K562 (cell line): ENCODE results near the gene TRIM47. TPM values are rescaled to one million over a fixed set of nuclear protein-coding genes. Genes with fewer than 3 reads are reported as not detected.

ENCODE experiments used
- ARNT ChIP-seq, 2 experiments: fragments of 450-650 bp; IDR thresholded peaks; 2 replicates each; pipeline ENCODE4 v1.6.1; 2016; ENCODE audit warnings: mild to moderate bottlenecking in 1 of 2
- CTCFL ChIP-seq: IDR thresholded peaks from 2 replicates; pipeline ENCODE4 v1.6.1; 2011; ENCODE audit warnings: borderline replicate concordance, low read depth, mild to moderate bottlenecking, moderate library complexity, low read length; ENCODE audit not compliant: insufficient read depth, poor library complexity, severe bottlenecking
- ESRRB ChIP-seq: fragments of 250-450 bp; sonication (Bioruptor Pico); IDR thresholded peaks from 2 replicates; pipeline ENCODE4 v1.5.0; 2020; ENCODE audit warnings: mild to moderate bottlenecking, moderate library complexity, borderline replicate concordance
- HDGF ChIP-seq: fragments of 450-650 bp; IDR thresholded peaks from 2 replicates; pipeline ENCODE4 v1.6.1; 2016
- HES1 ChIP-seq: fragments of 450-650 bp; IDR thresholded peaks from 2 replicates; pipeline ENCODE4 v1.6.1; 2016; ENCODE audit warnings: low read depth, mild to moderate bottlenecking, moderate library complexity
- ILF3 ChIP-seq: fragments of 450-650 bp; IDR thresholded peaks from 2 replicates; pipeline ENCODE4 v1.6.1; 2018; ENCODE audit warnings: antibody characterized with exemption, mild to moderate bottlenecking, moderate library complexity, borderline replicate concordance
- KDM2B ChIP-seq: fragments of 250-450 bp; sonication (Bioruptor Pico); IDR thresholded peaks from 2 replicates; pipeline ENCODE4 v1.8.0; 2021; ENCODE audit warnings: mild to moderate bottlenecking, moderate library complexity
- MED1 ChIP-seq: sonication (generic); formaldehyde crosslinking; IDR thresholded peaks from 2 replicates; pipeline ENCODE4 v1.8.1; 2023; ENCODE audit warnings: missing genetic modification reagents, borderline replicate concordance
- NEUROD1 ChIP-seq: fragments of 150-350 bp; IDR thresholded peaks from 2 replicates; pipeline ENCODE4 v1.6.1; 2014; ENCODE audit warnings: borderline replicate concordance, low read length, low read depth; ENCODE audit not compliant: partially characterized antibody
- NR2F6 ChIP-seq: fragments of 450-650 bp; formaldehyde crosslinking; IDR thresholded peaks from 2 replicates; pipeline ENCODE4 v1.4.0; 2020; ENCODE audit warnings: mild to moderate bottlenecking
- THRB ChIP-seq: fragments of 450-650 bp; formaldehyde crosslinking; conservative IDR thresholded peaks from 2 replicates; pipeline ENCODE4 v1.4.0; 2022; ENCODE audit warnings: mild to moderate bottlenecking, missing genetic modification characterization
- YBX1 ChIP-seq: fragments of 450-650 bp; IDR thresholded peaks from 2 replicates; pipeline ENCODE4 v1.7.1; 2016; ENCODE audit warnings: mild to moderate bottlenecking
- ZEB2 ChIP-seq: fragments of 450-650 bp; IDR thresholded peaks from 2 replicates; pipeline ENCODE4 v1.6.1; 2016
- ZNF398 ChIP-seq: fragments of 250-450 bp; sonication (Bioruptor Pico); IDR thresholded peaks from 2 replicates; pipeline ENCODE4 v1.8.0; 2021; ENCODE audit warnings: moderate library complexity, mild to moderate bottlenecking, inconsistent platforms
- polyA plus RNA-seq, 8 experiments: library from polyadenylated mRNA; depleted of rRNA in 4 of 8; stranded (reverse) in 5 of 8; unstranded in 3 of 8; fragments of >200 nt; fragmentation: Nextera tagmentation in 2 of 8; fragmentation: Illumina TruSeq in 1 of 8; extraction: Ambion mirVana in 2 of 8; extraction: Trizol in 1 of 8; gene quantifications; 2 replicates each; pipeline versions ENCODE4 v1.2.1 to v1.2.3, GENCODE V29; 2011 to 2014; ENCODE audit warnings: inconsistent platforms in 1 of 8, missing spikeins in 1 of 8
- total RNA-seq, 7 experiments: library from RNA; depleted of rRNA in 6 of 7; stranded (reverse); fragments of >200 nt in 6 of 7; fragmentation: Illumina TruSeq in 2 of 7; extraction: Trizol in 2 of 7; gene quantifications; 2 replicates each; pipeline versions ENCODE4 v1.2.1 to v1.2.3, GENCODE V29; 2011 to 2021; ENCODE audit warnings: low replicate concordance in 1 of 7
- TF ChIP-seq, protein P1 (sequence below): IDR thresholded peaks from 2 replicates; pipeline ENCODE4 v1.6.1; 2014; ENCODE audit warnings: antibody characterized with exemption
- TF ChIP-seq, protein P2 (sequence below): fragments of 250-450 bp; sonication (Bioruptor Pico); IDR thresholded peaks from 2 replicates; pipeline ENCODE4 v1.4.0; 2020; ENCODE audit warnings: borderline replicate concordance
- TF ChIP-seq, protein P3 (sequence below): IDR thresholded peaks from 2 replicates; pipeline ENCODE4 v1.6.1; 2011; ENCODE audit not compliant: insufficient read length; ENCODE audit errors: extremely low read depth

TRIM47 gene
- total and polyA plus RNA-seq, 9 of the 15 experiments (the other 6 are each of a cell fraction or from before 2014, with no cell fraction given) = 0.56 to 6.1 (median 3.2) TPM

DNA sequence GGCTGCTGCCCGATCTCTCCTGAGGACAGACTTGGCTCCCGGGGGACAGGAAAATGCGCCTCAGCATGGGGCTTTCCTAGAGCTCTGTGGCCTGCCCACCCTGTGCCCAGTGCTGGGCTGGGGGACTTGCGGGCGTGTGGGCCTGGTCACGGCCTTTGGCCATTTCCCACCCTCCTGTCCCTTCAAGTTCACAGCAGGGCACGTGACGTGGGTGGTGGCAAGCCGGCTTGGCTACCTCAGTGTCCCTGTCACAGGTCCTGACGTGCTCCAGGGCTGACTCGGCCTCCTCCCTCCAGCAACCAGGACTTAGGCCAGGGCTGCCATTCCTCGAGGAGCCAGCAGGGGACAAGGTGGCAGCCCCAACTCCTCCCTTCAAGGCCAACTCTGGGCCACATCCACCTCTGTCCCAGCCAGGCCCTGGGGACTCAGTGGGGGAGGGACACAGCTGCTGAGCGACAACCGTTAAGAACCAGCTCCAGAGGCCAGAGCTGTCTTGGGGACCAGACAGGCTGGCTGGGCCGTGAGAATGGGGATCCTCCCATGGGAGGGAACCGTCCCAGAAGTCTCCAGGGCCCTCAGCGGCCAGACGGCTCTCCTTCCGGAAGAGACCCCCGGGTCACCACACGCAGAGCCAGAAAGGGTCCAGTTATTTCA is 33.2 kb downstream of the TRIM47 start (continued):
- no peak for TF ChIP-seq KDM2B
- TF ChIP-seq, protein P1, sequence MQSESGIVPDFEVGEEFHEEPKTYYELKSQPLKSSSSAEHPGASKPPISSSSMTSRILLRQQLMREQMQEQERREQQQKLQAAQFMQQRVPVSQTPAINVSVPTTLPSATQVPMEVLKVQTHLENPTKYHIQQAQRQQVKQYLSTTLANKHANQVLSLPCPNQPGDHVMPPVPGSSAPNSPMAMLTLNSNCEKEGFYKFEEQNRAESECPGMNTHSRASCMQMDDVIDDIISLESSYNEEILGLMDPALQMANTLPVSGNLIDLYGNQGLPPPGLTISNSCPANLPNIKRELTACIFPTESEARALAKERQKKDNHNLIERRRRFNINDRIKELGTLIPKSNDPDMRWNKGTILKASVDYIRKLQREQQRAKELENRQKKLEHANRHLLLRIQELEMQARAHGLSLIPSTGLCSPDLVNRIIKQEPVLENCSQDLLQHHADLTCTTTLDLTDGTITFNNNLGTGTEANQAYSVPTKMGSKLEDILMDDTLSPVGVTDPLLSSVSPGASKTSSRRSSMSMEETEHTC = 0 out of 2 replicates have a peak, but pooled peaks have one; percentile 41
- no peak for TF ChIP-seq MED1 (CRISPR knock-in tag)
- TF ChIP-seq HES1 = no peak
- no peak for TF ChIP-seq NR2F6 (CRISPR knock-in tag)
- no peak for TF ChIP-seq YBX1
- TF ChIP-seq, protein P2, sequence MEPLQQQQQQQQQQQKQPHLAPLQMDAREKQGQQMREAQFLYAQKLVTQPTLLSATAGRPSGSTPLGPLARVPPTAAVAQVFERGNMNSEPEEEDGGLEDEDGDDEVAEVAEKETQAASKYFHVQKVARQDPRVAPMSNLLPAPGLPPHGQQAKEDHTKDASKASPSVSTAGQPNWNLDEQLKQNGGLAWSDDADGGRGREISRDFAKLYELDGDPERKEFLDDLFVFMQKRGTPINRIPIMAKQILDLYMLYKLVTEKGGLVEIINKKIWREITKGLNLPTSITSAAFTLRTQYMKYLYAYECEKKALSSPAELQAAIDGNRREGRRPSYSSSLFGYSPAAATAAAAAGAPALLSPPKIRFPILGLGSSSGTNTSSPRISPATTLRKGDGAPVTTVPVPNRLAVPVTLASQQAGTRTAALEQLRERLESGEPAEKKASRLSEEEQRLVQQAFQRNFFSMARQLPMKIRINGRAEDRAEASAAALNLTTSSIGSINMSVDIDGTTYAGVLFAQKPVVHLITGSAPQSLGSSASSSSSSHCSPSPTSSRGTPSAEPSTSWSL = no peak
- peak; percentile 82; the same call in 1 of the 2 replicates for TF ChIP-seq HDGF
- TF ChIP-seq ESRRB (CRISPR knock-in tag) = no peak
- TF ChIP-seq THRB (CRISPR knock-in tag) = peak; percentile 31; the same call in 1 of the 2 replicates
- peak; percentile 28 for TF ChIP-seq NEUROD1
- TF ChIP-seq ZNF398 (CRISPR knock-in tag) = no peak
- TF ChIP-seq CTCFL = peak; percentile 32
- TF ChIP-seq, protein P3, sequence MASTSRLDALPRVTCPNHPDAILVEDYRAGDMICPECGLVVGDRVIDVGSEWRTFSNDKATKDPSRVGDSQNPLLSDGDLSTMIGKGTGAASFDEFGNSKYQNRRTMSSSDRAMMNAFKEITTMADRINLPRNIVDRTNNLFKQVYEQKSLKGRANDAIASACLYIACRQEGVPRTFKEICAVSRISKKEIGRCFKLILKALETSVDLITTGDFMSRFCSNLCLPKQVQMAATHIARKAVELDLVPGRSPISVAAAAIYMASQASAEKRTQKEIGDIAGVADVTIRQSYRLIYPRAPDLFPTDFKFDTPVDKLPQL = no peak
- TF ChIP-seq ZEB2 = no peak
- 0 out of 4 replicates have a peak, but pooled peaks of 1 of the 2 experiments have one; percentile 60 for TF ChIP-seq ARNT (IDR thresholded peaks at IDR 0.05)
- TF ChIP-seq ILF3 = peak; percentile 15; the same call in 1 of the 2 replicates
